H1 (cell line): ENCODE results near the gene THBS4. TPM values are rescaled to one million over a fixed set of nuclear protein-coding genes. Genes with fewer than 3 reads are reported as not detected.

Experiments used
- CTCF ChIA-PET: fragments of 300-600 bp; sonication (Branson Sonifier 250); formaldehyde crosslinking; loops from one replicate; lab custom pipeline; 2021; ENCODE audit not compliant: partially characterized antibody; lab: Charles Lee
- POLR2A ChIA-PET: fragments of 300-600 bp; sonication (Branson Sonifier 250); formaldehyde crosslinking; loops from one replicate; lab custom pipeline; 2021; ENCODE audit warnings: inconsistent platforms; ENCODE audit not compliant: partially characterized antibody; lab: Charles Lee
- DNase-seq, 2 experiments: peaks; one replicate each; pipeline versions ENCODE4 v3.0.0 to v3.0.0-alpha.2; 2010 to 2022; ENCODE audit warnings: low spot score in 2 of 2, low read depth in 1 of 2, mixed read lengths in 1 of 2
- FAIRE-seq: peaks from 2 replicates; lab custom pipeline; 2011; peaks lifted over from hg19 to GRCh38; lab: Jason Lieb, UNC
- H2AFZ ChIP-seq: 2 replicates; pipeline ENCODE4 v1.8.1; 2012; ENCODE audit warnings: low read length, inconsistent platforms
- H2AK5ac ChIP-seq: 2 replicates; pipeline ENCODE4 v1.6.1; 2013; ENCODE audit warnings: low read depth, low read length
- H2BK120ac ChIP-seq: replicated peaks from 2 replicates; pipeline ENCODE3; 2013; ENCODE audit warnings: low read depth, low read length, inconsistent platforms
- H2BK12ac ChIP-seq: 2 replicates; pipeline ENCODE4 v1.6.1; 2013; ENCODE audit warnings: low read depth, low read length
- H2BK15ac ChIP-seq: 2 replicates; pipeline ENCODE4 v1.6.1; 2013; ENCODE audit warnings: low read length
- H2BK20ac ChIP-seq: 2 replicates; pipeline ENCODE4 v1.6.1; 2013; ENCODE audit warnings: low read length
- H2BK5ac ChIP-seq: 2 replicates; pipeline ENCODE4 v1.6.1; 2013; ENCODE audit warnings: low read depth, low read length
- H3K14ac ChIP-seq: 2 replicates; pipeline ENCODE4 v1.6.1; 2013; ENCODE audit warnings: inconsistent platforms; ENCODE audit not compliant: insufficient read length
- H3K18ac ChIP-seq: 2 replicates; pipeline ENCODE4 v1.6.1; 2013; ENCODE audit warnings: low read length; ENCODE audit errors: extremely low read depth
- H3K23ac ChIP-seq: 2 replicates; pipeline ENCODE4 v1.6.1; 2013; ENCODE audit warnings: inconsistent platforms; ENCODE audit not compliant: insufficient read length
- H3K23me2 ChIP-seq: 2 replicates; pipeline ENCODE4 v1.6.1; 2013; ENCODE audit warnings: low read depth, low read length
- H3K27ac ChIP-seq: 2 replicates; pipeline ENCODE4 v1.6.1; 2011; ENCODE audit warnings: low read depth, low read length, inconsistent platforms
- H3K27me3 ChIP-seq, 4 experiments: replicated peaks in 1 of 4; 1 replicate in 1 of 4; 2 replicates in 3 of 4; pipeline versions ENCODE4 v1.6.1 to v1.8.1; 2011 to 2013; ENCODE audit warnings: low read length in 3 of 4, mild to moderate bottlenecking in 3 of 4, inconsistent platforms in 2 of 4, mixed read lengths in 2 of 4, moderate library complexity in 1 of 4; ENCODE audit not compliant: control insufficient read depth in 3 of 4, insufficient read depth in 3 of 4; ENCODE audit errors: extremely low read depth in 1 of 4
- H3K36me3 ChIP-seq, 4 experiments: 2 replicates each; pipeline versions ENCODE4 v1.6.1 to v1.8.1; 2011 to 2013; ENCODE audit warnings: mild to moderate bottlenecking in 4 of 4, low read length in 3 of 4, moderate library complexity in 2 of 4, control low read depth in 1 of 4, inconsistent platforms in 1 of 4; ENCODE audit not compliant: insufficient read depth in 4 of 4, control insufficient read depth in 2 of 4
- H3K4ac ChIP-seq: replicated peaks from 2 replicates; pipeline ENCODE3; 2013; ENCODE audit warnings: low read length, low read depth, mixed read lengths, inconsistent platforms; ENCODE audit not compliant: insufficient read length
- H3K4me1 ChIP-seq, 4 experiments: replicated peaks in 1 of 4; 1 replicate in 1 of 4; 2 replicates in 3 of 4; pipeline versions ENCODE4 v1.6.1 to v1.8.1; 2011 to 2013; ENCODE audit warnings: low read length in 3 of 4, inconsistent platforms in 2 of 4, mixed read lengths in 1 of 4; ENCODE audit not compliant: insufficient read depth in 4 of 4, control insufficient read depth in 3 of 4
- H3K4me2 ChIP-seq, 2 experiments: 2 replicates each; pipeline versions ENCODE4 v1.6.1 to v1.8.1; 2011 to 2013; ENCODE audit warnings: low read depth in 2 of 2, low read length in 2 of 2, control low read depth in 1 of 2, inconsistent platforms in 1 of 2, mild to moderate bottlenecking in 1 of 2; ENCODE audit not compliant: insufficient read depth in 1 of 2
- H3K4me3 ChIP-seq, 4 experiments: fragments of 200-600, 300-600 bp in 1 of 4; sonication (generic), shearing (Covaris generic), sonication (Bioruptor Twin) in 1 of 4; 2 replicates each; pipeline versions ENCODE4 v1.5.1 to v1.8.1; 2011 to 2016; ENCODE audit warnings: low read length in 4 of 4, low read depth in 3 of 4, control low read depth in 2 of 4, inconsistent platforms in 2 of 4, mild to moderate bottlenecking in 2 of 4, mixed read lengths in 1 of 4, moderate library complexity in 1 of 4; ENCODE audit not compliant: insufficient read depth in 2 of 4; ENCODE audit errors: extremely low read depth in 1 of 4
- H3K56ac ChIP-seq: replicated peaks from 2 replicates; pipeline ENCODE3; 2013; ENCODE audit warnings: low read depth, mild to moderate bottlenecking, mixed read lengths, low read length, inconsistent platforms; ENCODE audit not compliant: insufficient read length
- H3K79me1 ChIP-seq: 2 replicates; pipeline ENCODE4 v1.6.1; 2013; ENCODE audit warnings: low read depth, low read length, control low read depth
- H3K79me2 ChIP-seq, 2 experiments: 2 replicates each; pipeline versions ENCODE4 v1.6.1 to v1.8.1; 2012 to 2013; ENCODE audit warnings: low read length in 2 of 2, mild to moderate bottlenecking in 2 of 2, inconsistent platforms in 1 of 2; ENCODE audit not compliant: insufficient read depth in 2 of 2, control insufficient read depth in 1 of 2
- H3K9ac ChIP-seq, 4 experiments: replicated peaks in 1 of 4; 1 replicate in 1 of 4; 2 replicates in 3 of 4; pipeline versions ENCODE4 v1.6.1 to v1.8.1; 2011 to 2013; ENCODE audit warnings: low read depth in 3 of 4, low read length in 3 of 4, control low read depth in 2 of 4, mild to moderate bottlenecking in 2 of 4, moderate library complexity in 2 of 4, inconsistent platforms in 1 of 4; ENCODE audit errors: extremely low read depth in 1 of 4
- H3K9me3 ChIP-seq, 2 experiments: 2 replicates each; pipeline versions ENCODE4 v1.6.1 to v1.8.1; 2012 to 2013; ENCODE audit warnings: mild to moderate bottlenecking in 2 of 2, moderate library complexity in 2 of 2, control low read depth in 1 of 2, inconsistent platforms in 1 of 2, low read depth in 1 of 2, low read length in 1 of 2, mixed read lengths in 1 of 2; ENCODE audit not compliant: insufficient read depth in 2 of 2
- H4K20me1 ChIP-seq, 2 experiments: replicated peaks in 1 of 2; 2 replicates each; pipeline versions ENCODE3 to v1.8.1; 2011 to 2013; ENCODE audit warnings: inconsistent platforms in 2 of 2, low read length in 2 of 2, mild to moderate bottlenecking in 1 of 2; ENCODE audit not compliant: insufficient read depth in 2 of 2, control insufficient read depth in 1 of 2
- H4K5ac ChIP-seq: 2 replicates; pipeline ENCODE4 v1.6.1; 2013; ENCODE audit warnings: low read length, low read depth, mixed read lengths, inconsistent platforms; ENCODE audit not compliant: insufficient read length
- H4K8ac ChIP-seq: 2 replicates; pipeline ENCODE4 v1.8.0; 2013; ENCODE audit warnings: mild to moderate bottlenecking, moderate library complexity, low read length, inconsistent platforms; ENCODE audit not compliant: insufficient read depth; ENCODE audit errors: extremely low read depth
- H4K91ac ChIP-seq: replicated peaks from 2 replicates; pipeline ENCODE3; 2013; ENCODE audit warnings: low read length, mixed read lengths, inconsistent platforms; ENCODE audit not compliant: insufficient read length
- BACH1 ChIP-seq: IDR thresholded peaks from 2 replicates; pipeline ENCODE4 v1.6.1; 2012; ENCODE audit warnings: low read length, improper control_type of control experiment
- HDAC2 ChIP-seq, 2 experiments: fragments of 300-600 bp in 1 of 2; sonication (generic) in 1 of 2; IDR thresholded peaks; 2 replicates each; pipeline ENCODE4 v1.6.1; 2011 to 2012; ENCODE audit warnings: low read depth in 2 of 2, low read length in 2 of 2, mild to moderate bottlenecking in 2 of 2, moderate library complexity in 2 of 2, borderline replicate concordance in 1 of 2, inconsistent platforms in 1 of 2
- PHF8 ChIP-seq: fragments of 200-600 bp; sonication (generic); conservative IDR thresholded peaks from 2 replicates; pipeline ENCODE4 v1.7.1; 2012; ENCODE audit warnings: low read depth, mild to moderate bottlenecking, inconsistent platforms, low read length, moderate library complexity
- SIRT6 ChIP-seq: IDR thresholded peaks from one replicate; pipeline ENCODE4 v1.7.1; 2012; ENCODE audit warnings: low read length, inconsistent platforms
- WGBS, 2 experiments: shearing (Covaris generic) in 1 of 2; methylation state at CpG; one replicate each; pipeline versions ENCODE4 v1.1.6 to v1.1.7; 2013 to 2015; ENCODE audit warnings: low lambda C conversion rate in 2 of 2, mixed read lengths in 2 of 2, inconsistent platforms in 1 of 2, low coverage in 1 of 2, missing lambda C conversion rate in 1 of 2; ENCODE audit not compliant: insufficient replicate concordance in 2 of 2, insufficient coverage in 1 of 2, insufficient read length in 1 of 2; ENCODE audit errors: extremely low coverage in 1 of 2, missing lambda C conversion rate in 1 of 2; 5-methylcytosine and 5-hydroxymethylcytosine counted together
- polyA plus RNA-seq, 7 experiments: library from polyadenylated mRNA; depleted of rRNA in 3 of 7; stranded (reverse) in 5 of 7; unstranded in 2 of 7; fragments of >200 nt in 5 of 7; fragments of 200-250 nt in 2 of 7; gene quantifications; 1 replicate in 5 of 7; 2 replicates in 1 of 7; 4 replicates in 1 of 7; pipeline versions ENCODE4 v1.2.1 to v1.2.3, GENCODE V29; 2011 to 2013; ENCODE audit warnings: missing spikeins in 2 of 7, mixed read lengths in 2 of 7
- total RNA-seq: library from RNA; stranded (reverse); fragmentation: NEBNext Ultra II Directional; extraction: Animal tissue kit (Norgen Biotek cat#: 25700); gene quantifications from 2 replicates; pipeline ENCODE4 v1.2.1, GENCODE V29; 2021

THBS4 gene
- total and polyA plus RNA-seq, 2 of the 8 experiments (the other 6 are each of a cell fraction or from before 2014, with no cell fraction given): 12.8 to 25.4 TPM

DNA sequence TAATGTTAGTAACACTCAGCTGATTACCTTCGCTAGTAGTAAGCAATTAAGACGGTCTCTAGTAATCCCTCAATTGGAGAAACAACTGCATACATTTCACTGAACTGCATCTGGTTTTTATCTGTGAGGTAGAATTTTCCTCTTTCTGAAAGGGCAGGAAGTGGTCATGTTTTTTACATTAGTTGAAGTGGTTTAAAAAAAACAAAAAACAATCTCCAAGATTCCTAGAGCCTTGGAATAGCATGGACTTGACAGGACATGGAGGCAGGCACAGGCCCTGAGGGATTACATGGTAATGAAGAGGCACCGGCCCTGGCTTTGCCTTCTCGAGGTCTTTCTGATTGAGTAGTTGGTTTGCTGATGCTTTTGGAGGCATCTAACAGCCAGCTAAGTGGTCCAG is 25.8 kb downstream of the THBS4 start:
- H3K9me3 ChIP-seq: no peaks in the 10 kb centered on the region
- 0 out of 8 replicates have a peak, but pooled peaks cover 0 to 2% (median 0%) of the 10 kb centered on the region in 4 experiments for H3K36me3 ChIP-seq
- H4K91ac ChIP-seq: no peak overlapping the region
- no peak overlapping the region for H3K18ac ChIP-seq
- H3K9ac ChIP-seq: no peak overlapping the region
- H3K23ac ChIP-seq: no peak overlapping the region
- H3K27me3 ChIP-seq: no peaks in the 10 kb centered on the region
- no peak overlapping the region for H3K14ac ChIP-seq
- CTCF ChIA-PET: interaction anchor here (0.6 to 2.7 kb wide), 2 partner anchors 22 to 136 kb away, joined by 3 to 12 read pairs; no protein-coding TSS in a partner anchor
- DNase-seq (no peak), FAIRE-seq (no peak)
- POLR2A ChIA-PET: no interaction called here
- no peaks in the 10 kb centered on the region for H4K20me1 ChIP-seq
- no peak overlapping the region for H2BK120ac ChIP-seq
- no peak overlapping the region for H4K5ac ChIP-seq
- no peaks in the 10 kb centered on the region for H3K79me2 ChIP-seq
- no peak overlapping the region for H2AK5ac ChIP-seq
- no peak overlapping the region for H2BK15ac ChIP-seq
- WGBS, 2 experiments: 87% methylated on average over 4 of the region's 4 CpGs; no CpG with 5 or more reads in 1 of the 2 experiments
- H3K56ac ChIP-seq: no peak overlapping the region
- H2BK20ac ChIP-seq: no peak overlapping the region
- no peak overlapping the region for H3K4me2 ChIP-seq
- no peak overlapping the region for H3K4me3 ChIP-seq
- no peak overlapping the region for H2BK12ac ChIP-seq
- H3K79me1 ChIP-seq: no peaks in the 10 kb centered on the region
- no peak overlapping the region for H3K4ac ChIP-seq
- no peak overlapping the region for H2AFZ ChIP-seq
- no peak for TF ChIP-seq PHF8
- no peak for TF ChIP-seq SIRT6
- no peak for TF ChIP-seq BACH1
- no peak for TF ChIP-seq HDAC2 (IDR thresholded peaks at IDR 0.05; ENCODE audit: borderline replicate concordance in 1 of 2, low read depth in 2 of 2, low read length in 2 of 2)
- H4K8ac ChIP-seq: no peak overlapping the region
- H3K4me1 ChIP-seq: no peaks in the 10 kb centered on the region; a peak in 2 of 7 replicates
- H2BK5ac ChIP-seq: no peak overlapping the region
- no peak overlapping the region for H3K27ac ChIP-seq
- no peaks in the 10 kb centered on the region for H3K23me2 ChIP-seq
